Measurements from ENCODE around the gene NMS.

GRCh38 chr2:100437751-100438150, 32.5 kb upstream of the NMS start:
- no peak for TF ChIP-seq EZH2 (IDR thresholded peaks at IDR 0.05; ENCODE audit: borderline replicate concordance, insufficient read depth, low read length, poor library complexity, severe bottlenecking)
- TF ChIP-seq REST (IDR thresholded peaks at IDR 0.05; ENCODE audit: borderline replicate concordance) = no peak
- no peak for TF ChIP-seq POLR2AphosphoS5 (IDR thresholded peaks at IDR 0.05)
- TF ChIP-seq CTCF (IDR thresholded peaks at IDR 0.05; ENCODE audit: poor library complexity, severe bottlenecking) = no peak
- TF ChIP-seq TAF1 (IDR thresholded peaks at IDR 0.05; ENCODE audit: low read depth) = no peak
- TF ChIP-seq EP300 (conservative IDR thresholded peaks at IDR 0.05; ENCODE audit: poor library complexity, severe bottlenecking) = no peak
- no peak for TF ChIP-seq MXI1 (conservative IDR thresholded peaks at IDR 0.05; ENCODE audit: poor library complexity, severe bottlenecking)
